ENCODE measurements around the gene SYT15.

The SYT15 gene

DNA sequence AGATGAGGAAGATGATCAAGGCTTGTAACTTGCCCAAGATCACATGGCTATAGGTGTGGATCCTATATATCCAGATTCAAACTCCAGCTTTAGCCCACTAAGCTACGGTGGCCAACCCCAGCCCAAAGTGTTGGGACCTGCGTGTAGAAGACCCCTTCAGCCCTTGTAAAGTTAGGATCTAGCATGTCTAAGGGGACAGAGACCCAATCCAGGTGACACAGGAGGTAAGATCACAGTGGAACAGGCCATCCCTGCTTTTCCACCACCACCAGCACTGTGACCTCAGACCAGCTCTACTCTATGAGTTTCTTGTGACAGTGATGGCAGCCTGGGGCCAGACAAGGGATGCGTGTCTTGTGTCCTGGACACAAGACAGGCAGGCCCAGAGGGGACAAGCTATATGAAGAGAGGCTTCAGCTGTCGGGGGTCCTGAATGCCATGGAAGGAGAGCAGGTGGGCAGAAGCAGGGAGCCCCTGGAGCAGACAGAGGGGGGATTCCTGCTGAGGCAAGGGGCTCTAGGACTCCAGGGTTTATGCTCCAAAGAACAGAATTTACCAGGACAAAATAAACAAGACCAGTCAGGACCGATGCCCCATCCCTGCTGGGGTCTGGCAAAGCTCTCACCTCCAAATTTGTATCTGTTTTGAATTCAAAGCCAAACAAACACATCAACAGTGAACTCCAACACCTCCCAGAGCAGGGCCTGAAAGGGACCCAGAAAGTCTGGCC, 32.9 kb upstream of the SYT15 start:
- no peak for DNase-seq

DNA sequence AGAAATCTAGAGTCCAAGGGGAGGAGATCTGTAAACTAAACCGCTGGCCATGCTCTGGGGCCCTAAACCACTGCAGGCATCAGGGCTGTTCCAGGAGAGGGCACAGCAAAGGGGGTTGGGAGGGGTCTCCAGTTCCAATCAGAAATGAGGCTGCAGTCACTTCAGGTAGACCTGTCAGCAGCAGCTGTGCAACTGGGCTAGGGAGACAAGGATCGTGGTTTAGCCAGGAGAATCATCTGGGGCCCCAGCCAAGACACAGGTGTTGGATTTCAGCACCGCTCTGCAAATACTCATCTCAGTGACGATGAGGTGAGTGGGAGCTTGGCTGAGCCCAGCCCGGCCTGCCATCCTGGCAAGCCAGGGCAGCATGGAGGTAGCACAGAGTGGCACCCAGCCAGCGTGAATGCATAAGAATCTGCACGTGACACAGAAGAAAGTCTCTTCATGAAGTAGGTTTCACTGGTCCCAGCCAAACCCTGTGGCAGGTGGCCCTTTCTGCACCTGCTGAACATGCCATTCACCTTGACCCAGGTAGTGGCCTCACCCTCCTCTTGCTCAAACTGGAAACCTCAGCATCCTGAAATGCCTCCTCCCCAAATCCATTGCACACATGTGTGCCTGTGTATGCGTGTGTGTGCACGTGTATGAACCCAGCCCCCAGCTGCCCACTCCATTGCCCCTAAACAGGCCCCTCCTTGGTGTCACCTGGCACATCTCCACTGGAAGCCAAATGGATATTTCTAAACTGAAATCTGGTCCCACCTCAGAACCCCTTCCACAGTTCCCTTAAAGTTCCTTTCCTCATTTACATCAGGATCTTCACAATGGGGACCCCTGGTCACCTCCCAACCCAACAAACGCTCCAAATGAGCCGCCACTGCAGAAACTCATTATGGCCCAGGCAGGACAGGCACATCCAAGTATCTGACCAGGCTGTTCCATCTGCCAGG, 32.1 kb upstream of the SYT15 start:
- DNase-seq, result no peak

DNA sequence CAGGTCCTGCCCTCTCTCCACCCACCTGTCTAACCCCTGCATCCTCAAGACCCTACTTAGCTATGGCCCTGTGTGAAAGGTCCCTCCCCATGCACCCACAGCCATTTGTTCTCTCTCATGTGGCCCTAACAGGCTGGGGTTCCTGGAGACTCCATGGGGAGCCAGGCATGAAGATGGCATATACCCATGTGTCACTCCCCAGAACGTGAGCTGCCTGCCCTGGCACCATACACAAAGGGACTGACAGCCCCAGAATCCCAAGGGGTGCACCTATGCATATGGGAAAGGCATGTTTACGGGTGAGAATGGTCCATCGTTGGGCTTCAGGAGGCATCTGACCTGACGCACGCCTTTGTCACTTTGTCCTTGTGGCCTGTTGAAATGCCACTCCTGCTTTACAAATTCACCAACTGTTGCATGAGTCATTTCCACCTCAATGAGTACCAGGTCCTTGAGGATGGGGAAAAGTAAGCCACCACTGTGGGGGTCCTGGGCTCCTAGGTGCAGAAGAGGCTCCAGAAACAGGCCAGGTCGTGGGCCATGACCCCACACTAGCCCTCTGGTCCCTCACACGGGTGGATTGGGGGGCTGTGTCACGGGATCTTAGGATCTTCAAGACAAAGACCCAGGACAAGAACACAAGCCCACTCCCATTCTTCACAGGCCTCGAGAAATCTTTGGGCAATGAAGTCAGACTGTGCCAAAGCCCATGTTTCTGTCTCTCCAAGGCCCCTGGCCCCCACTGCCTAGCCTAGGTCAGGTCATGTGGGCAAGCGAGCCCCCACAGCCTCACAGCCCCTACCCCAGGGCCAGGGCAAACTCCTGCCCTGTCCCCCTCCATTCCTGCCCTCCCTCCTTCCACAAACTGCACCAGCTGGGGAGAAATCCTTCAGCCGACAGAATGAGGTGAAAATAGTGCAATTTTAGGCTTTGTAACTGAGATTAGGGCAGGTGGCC, 31.1 kb upstream of the SYT15 start:
- DNase-seq, result no peak

DNA sequence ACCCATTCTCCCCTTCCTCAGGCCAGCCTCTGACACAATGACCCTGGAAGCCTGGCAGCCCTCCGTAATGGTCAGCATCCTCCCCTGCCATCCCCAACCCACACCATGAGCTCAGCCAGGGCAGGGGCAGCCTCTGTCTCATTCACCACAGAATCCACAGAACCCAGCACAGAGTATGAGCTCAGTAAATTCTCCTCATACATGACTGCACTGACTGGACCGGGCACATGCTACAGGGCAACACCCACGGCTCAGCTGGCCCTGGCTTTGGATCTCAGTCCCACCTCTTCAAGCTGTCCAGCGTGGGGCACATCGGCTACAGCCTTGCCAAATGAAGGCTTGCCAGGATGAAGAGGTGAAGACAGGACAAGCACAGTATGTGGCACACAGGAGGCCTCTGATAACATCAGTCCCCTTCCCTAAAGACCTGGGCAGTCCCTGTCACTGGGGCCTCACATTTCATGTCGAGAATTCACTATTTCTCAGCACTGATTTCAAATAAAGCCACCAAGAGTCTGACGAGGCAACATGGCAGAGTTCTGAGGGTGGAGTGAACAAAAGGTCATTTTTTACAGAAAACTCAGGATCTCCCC, 30.3 kb upstream of the SYT15 start:
- no peak for DNase-seq

DNA sequence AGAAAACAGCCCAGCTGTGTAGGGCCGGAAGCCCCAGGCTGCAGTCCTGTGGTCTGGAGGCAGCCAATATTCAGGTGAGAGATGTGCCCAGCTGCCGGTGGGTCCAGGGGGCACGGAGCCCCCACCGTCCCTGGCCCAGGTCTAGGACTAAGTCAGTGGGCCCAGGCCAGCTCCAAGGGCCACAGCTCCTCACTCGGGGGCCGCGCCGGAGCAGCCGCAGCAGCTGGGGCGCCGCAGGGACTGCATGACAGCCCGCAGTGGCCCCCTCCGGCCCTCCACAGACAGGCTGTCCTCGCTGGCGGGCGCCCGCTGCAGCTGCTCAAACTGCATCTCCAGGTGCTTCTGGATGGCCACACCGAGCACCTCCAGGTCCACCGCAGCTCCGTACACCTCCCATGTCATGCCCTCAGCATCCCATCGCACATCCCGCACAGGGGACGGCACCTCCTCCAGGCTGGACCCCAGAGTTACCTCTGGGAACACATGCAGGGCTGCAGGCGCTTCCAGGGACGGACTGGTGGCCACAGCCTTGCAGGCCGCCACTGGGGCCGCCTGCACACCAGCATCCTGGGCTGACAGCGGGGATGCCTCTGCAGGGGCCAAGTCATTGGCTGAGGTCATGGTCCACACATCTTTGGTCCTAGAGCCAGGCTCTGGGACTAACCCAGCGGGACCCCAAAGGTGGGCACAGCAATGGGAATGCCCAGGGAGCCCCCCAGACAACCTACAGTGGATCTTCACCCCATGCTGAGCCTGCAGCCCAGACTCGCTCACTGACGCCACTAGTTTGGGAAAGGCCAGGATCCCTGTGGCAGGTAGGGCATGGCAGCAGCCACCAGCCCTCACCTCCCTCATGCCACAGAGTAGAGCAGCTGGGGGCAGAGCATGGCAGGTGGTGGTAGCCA, 29.5 kb upstream of the SYT15 start:
- no peak for DNase-seq

DNA sequence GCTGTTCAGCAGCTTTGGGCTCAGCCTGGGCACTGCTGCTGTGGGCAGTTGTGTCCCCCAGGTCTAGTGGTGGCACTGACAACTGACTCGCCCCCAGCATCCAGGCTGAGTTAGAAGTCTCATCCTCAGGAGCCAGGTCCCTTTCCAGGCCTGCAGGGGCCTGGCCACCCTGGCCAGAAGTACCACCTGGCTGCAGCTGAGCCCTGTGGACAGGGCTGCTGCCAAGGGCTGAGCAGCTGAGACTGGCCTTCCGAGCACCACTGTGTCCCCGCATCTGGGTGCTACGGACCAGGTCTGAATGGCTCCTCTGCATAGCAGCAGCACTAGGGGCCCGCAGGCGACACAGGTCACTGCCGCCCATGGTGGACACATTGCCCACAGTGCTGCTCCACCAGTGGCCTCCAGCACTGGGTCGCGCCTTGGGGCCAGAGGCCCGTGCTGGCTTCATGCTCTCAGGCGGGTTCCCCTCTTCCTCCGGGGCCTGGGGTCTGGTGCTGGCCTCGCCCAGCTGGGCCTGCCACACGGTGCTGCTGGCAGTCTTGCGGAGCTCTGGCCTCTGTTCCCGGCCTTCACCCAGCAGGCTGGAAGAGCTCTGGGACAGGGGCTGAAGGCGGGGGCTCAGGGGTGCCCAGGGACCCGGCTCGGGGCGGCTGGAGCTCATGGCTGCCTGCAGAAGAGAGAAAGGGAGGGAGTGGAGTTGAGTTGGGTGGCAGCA, 28.7 kb upstream of the SYT15 start:
- DNase-seq, result no peak

DNA sequence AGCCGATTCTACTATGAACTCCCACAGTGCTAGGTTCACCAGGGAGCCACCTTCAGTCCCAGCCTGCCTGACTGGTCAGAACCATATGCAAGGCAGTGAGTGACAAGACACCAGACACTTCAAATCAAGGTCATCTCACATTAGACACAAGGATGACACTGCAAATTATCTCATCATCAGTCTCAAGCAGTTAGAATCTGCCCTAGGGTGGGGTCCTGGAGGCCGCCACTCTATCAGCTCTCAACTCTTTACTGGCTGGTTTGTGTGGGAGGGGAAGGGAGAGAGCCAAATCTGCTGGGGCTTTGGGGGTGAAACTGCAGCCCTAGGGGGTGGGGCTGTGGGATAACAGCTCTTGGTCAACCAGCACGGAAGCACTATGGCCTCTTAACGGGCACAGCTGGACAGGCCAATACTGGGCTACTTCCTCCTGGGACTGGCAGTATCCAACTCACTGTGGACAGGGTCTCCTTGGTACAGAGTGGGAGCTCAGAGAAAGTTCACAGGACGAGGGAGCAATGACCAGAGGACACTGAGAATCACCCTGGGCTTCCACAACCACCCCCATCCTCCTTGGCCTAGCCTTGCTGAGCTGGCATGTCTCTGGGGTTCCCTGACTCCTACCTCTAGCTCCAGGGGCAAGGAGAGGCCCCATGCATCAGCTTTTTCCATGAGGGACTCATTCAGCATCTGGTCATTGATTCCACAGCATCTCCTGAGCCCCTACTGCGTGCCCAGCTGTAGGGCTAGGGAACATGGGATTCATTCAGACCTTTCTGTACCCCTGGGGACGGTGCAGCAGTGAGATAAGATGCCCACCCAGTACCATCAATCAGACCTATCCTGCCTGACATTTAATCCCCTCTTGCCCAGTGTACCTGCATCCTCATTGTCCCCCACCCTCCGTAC, 27.9 kb upstream of the SYT15 start:
- DNase-seq, result no peak

DNA sequence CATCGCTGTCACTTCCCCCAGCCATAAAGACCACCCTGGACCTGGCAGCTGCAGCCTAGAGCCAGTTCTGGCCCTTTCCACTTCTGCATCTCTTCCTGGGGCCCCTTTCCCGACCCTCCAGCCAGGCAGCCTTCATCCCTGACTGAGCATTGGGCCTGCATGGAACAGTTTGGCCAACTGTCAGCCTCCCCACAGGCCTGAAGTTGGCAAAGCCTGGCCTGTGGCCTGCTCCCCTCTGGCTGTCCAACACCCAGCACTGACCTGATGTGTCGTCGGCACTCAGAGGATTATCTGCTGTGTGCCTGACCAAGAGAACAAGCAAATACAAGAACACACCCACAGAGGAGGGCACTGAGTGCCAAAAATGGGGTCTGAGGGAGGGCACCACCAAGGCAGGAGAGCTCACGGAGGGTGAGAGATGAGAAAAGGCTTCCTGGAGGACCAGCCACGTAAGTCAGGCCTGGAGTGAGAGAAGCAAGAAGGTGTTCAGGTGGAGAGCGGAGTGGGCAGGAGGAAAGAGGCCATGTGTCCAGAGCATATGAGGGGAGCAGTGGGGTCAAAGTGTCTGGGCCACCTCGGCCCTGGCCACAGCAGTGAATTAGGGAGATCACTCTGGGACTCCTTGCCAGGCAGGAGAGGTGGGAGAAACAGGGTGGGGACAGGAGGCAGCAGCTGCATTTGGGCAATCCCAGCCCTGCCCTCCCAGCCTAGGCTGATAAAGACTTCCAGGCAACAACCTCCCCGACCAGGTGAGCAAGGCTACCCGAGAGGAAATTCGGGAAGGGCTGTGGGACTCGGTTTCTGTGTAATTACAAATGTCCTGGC, 27.0 kb upstream of the SYT15 start:
- DNase-seq, result no peak

DNA sequence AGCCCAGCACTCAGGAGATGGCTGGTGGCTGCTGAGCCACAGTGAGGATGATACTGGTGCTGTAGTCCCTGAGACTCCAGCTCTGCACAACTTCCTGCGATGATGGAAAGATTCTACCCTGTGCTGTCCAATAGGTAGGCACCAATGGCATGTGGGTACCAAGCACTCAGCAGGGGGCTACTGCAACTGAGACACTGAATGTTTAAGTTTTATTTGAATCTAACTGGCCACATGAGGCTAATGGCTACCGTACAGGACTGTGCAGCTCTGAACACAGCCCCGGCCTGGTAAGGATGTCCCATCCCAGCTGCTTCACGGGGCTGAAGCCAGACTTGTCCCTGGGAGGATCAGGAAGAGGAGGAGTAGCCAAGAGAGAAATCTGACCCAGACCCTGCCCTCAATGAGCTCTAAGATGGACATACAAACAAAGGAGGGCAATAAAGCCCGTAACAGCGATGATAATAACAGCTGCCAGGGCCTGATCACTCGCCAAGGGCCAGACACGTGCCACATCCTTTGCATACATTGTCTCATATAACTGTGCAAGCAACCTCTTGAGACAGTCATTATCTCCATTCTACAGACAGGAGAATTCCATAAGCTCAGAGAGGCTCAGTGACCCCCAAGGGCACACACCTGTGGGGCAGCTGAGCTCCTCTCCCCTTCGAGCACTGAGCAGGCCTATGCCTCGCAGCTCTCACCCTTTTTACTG, 26.2 kb upstream of the SYT15 start:
- DNase-seq, result no peak

DNA sequence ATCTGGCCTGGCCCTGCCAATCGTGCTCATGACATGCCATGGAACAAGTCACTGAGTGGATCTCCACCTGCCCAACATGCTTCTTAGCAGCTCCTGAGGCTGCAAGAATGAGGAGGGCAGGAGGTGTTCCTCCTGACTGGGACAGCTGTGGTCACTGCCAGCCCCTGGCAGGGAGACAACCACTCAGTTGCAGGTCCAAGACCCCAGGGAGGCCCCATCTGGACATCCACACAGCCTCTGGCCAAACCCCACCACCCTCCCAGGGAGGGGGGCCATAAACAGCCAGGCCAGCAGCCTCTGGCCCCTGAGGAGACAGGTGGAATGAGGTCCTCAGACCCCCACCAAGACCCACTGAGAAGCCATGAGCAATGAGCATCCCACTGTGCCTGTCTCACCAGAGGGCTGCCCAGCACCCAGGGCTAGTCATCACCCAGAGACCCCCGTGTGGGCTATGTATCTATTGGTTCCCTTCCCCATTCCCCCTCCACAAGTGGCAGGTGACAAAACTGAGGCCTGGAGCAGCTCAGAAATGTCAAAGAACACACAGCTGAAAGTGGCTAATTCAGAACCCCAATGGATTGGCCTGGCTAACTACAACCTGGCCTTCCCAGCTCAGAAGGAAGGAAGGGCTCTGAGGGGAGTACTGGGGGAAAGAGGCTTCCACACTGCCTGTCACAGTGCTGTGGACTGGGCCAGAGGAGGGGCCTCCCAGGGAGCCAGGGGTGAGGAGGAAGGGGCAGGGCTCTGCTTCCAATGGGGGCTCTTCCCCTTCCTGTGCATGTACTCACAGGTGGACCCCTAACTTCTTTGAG, 25.5 kb upstream of the SYT15 start:
- DNase-seq, result no peak

DNA sequence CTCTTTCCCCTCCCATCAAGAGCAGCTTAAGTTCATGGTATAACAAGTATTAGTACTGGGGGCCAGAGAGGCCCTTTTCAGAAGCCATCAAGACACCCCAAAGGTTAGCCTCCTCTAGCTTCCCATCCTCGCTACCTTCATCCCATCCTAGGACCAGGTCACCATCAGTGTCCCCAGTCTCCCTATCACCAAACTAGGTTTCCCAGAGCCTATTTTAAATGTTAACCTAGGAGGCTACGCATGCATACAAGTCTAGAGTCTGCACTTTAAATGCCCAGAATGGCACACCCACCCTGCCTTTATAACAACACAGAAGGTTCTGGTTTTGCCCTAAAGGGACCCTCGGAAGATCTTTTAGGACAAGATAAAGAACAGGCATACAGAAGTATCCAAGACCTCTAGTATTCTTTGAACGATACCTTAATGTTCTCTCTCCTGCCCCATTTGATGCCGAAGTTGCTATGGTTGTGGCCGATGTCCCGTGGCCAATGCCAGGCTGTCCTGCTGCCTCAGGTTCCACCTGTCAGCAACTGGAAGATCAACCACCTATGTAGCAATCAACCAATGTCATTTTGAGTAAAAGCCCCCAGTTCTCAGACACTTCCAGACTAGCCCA, 24.7 kb upstream of the SYT15 start:
- DNase-seq, result no peak

DNA sequence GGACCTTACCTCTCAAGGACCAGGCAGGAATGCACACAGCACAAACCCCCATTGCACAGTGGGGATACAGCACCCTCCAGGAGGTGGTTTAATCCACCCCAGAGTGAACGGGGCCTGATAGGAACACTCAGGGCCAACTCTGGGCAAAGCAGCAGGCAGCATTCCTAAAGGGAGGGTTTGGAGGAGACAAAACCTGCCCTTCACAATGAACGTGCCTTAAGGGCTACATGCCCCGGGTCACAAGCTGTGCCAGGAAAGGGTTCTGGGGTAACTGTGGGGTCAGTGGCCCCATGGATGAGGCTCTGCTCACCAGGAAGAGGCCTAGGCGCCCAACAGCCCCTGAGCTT, 23.6 kb upstream of the SYT15 start:
- no peak for DNase-seq

DNA sequence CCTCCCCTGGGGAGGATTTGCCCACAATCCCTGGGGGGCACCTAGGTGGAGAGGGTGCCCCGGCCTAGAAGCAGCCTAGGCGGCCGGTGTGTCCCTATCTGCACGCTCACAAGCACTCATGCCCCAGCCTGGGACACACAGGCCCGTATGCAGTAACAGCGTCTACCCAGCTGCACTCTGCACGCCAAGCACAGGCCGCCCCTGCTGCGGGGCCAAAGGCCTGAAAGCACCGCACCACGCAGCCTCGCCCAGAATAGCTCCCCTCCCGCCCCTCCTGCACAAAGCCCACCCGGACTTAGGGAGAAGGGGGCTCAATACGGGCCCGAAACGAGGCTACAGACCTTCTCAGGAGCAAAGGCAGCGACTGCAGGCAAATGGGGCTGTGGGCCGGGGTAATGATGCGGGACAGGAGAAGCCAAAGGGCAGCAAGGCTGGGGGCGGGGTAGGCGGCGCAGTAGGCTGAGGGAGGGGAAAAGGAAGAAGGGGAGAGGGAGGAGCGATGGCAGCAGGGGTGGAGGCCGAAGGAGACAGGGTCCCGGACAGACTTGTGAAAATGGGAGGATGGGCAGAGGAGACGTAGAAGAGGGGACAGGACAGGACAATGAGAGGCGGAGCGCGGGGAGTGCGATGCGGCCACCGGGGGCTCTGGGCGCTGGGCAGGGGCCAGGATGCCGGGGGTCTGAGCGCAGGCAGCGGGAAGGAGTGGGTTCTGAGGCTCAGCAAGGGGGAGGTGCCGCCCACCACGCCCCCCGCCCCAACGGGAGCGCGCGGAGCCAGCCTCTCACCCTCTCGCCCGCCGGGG, 23.0 kb upstream of the SYT15 start:
- DNase-seq, result no peak

DNA sequence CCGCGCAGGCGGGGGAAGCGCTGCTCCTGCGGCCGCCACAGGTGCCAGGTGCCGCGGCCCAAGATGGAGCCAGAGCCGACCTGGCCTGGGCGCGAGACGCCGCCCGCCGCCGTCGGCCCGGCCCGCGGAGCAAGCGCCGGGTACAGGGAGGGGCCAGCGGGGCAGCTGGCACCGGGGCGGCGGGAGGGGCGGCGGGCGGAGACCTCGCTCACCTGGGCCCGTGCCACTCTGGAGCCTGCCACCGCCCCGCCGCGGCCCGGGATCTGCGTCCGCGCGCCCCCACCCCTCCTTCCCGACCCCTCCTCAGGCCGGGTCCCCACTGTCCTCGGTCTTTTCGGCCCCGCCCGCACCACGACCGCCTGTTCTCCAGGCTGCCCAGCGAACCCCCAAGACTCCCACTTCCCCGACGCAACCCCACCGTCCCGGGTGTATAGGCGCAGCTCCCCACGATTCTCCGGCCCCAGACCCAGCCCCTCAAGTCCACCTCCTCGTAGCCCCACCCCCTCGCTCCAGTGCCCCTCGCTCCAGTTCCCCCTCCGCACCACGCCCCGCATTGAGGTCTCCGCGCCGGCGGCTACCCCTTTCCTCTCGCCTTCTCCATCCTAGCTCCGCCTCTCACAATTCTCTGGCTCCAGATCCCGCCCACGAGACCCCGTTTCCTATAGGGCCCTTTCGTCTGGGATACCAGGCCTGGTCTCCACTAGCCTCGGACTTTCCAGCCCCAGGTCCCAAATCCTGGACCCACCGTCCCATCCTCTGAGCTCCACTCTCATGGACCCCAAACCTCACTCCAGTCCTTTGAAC, 22.2 kb upstream of the SYT15 start, which contains the start of gene GPRIN2:
TSS of gene GPRIN2 (minus strand) at position 144 of the 804 bp plus-strand sequence. CDS start 5,922 bp downstream, outside the sequence.
- DNase-seq, result no peak
